K562 (cell line): ENCODE results near the gene ELAC1. TPM values are rescaled to one million over a fixed set of nuclear protein-coding genes. Genes with fewer than 3 reads are reported as not detected.
A peak's percentile ranks its signal among the peaks of the same experiment; 100 is the strongest.

Experiments
- ATAC-seq: fragments of 200-7000 bp; cut with Tn5 transposase; 3 replicates; pipeline ENCODE4 v1.9.1; 2020; ENCODE audit warnings: moderate library complexity
- BruUV-seq: library from RNA; stranded (reverse); fragments of 400-500 nt; replicated peaks from 2 replicates; lab custom pipeline; 2021; lab: Mats Ljungman, UMichigan
- CTCF ChIA-PET: fragments of 300-600 bp; formaldehyde crosslinking; extraction: SDS; loops from one replicate; lab custom pipeline; 2021; ENCODE audit warnings: low intra/inter-chr PET ratio; lab: Yijun Ruan, JAX
- POLR2A ChIA-PET: fragments of 300-600, 350-650 bp; sonication (Branson Sonifier 250); formaldehyde crosslinking; extraction: SDS; loops from one replicate; lab custom pipeline; 2021; ENCODE audit warnings: antibody characterized with exemption, inconsistent platforms; lab: Yijun Ruan, JAX
- DNase-seq, 4 experiments: peaks; one replicate each; pipeline versions ENCODE4 v3.0.0 to v3.0.0-alpha.2; 2011 to 2018; ENCODE audit warnings: low spot score in 3 of 4, mixed read lengths in 3 of 4; ENCODE audit errors: extremely low read depth in 1 of 4
- FAIRE-seq: peaks from 2 replicates; lab custom pipeline; 2011; peaks lifted over from hg19 to GRCh38; lab: Jason Lieb, UNC
- H2AFZ ChIP-seq: 2 replicates; pipeline ENCODE4 v1.6.0; 2011; ENCODE audit warnings: low read depth, low read length, control low read depth, inconsistent platforms
- H3K27ac ChIP-seq: fragments of 200-600 bp; 3 replicates; pipeline ENCODE4 v1.8.0; 2011; ENCODE audit warnings: low read depth, mild to moderate bottlenecking, control low read depth, inconsistent platforms, low read length, moderate library complexity, mixed read lengths; ENCODE audit errors: extremely low read depth
- H3K27me3 ChIP-seq, 2 experiments: fragments of 300-600 bp in 1 of 2; 2 replicates in 1 of 2; 3 replicates in 1 of 2; pipeline versions ENCODE4 v1.6.0 to v1.8.0; 2011; ENCODE audit warnings: inconsistent platforms in 2 of 2, low read length in 2 of 2, mild to moderate bottlenecking in 1 of 2, mixed read lengths in 1 of 2, moderate library complexity in 1 of 2; ENCODE audit not compliant: control insufficient read depth in 2 of 2, insufficient read depth in 2 of 2
- H3K36me3 ChIP-seq: fragments of 300-600 bp; 3 replicates; pipeline ENCODE4 v1.8.0; 2011; ENCODE audit warnings: mild to moderate bottlenecking, low read length, inconsistent platforms; ENCODE audit not compliant: control insufficient read depth, insufficient read depth
- H3K4me1 ChIP-seq, 2 experiments: fragments of 200-600 bp in 1 of 2; replicated peaks in 1 of 2; 2 replicates in 1 of 2; 3 replicates in 1 of 2; pipeline versions ENCODE4 v1.5.1 to v1.8.0; 2011; ENCODE audit warnings: inconsistent platforms in 2 of 2, low read length in 2 of 2, mild to moderate bottlenecking in 1 of 2, mixed read lengths in 1 of 2, moderate library complexity in 1 of 2; ENCODE audit not compliant: control insufficient read depth in 2 of 2, insufficient read depth in 2 of 2
- H3K4me2 ChIP-seq: 2 replicates; pipeline ENCODE4 v1.6.1; 2011; ENCODE audit warnings: low read length, control low read depth, inconsistent platforms, mixed read lengths; ENCODE audit not compliant: insufficient read depth
- H3K4me3 ChIP-seq: fragments of 200-600 bp; sonication (generic), shearing (Covaris generic); 2 replicates; pipeline ENCODE4 v1.5.1; 2016; ENCODE audit warnings: control low read depth, inconsistent platforms
- H3K79me2 ChIP-seq: fragments of 200-600 bp; 3 replicates; pipeline ENCODE4 v1.8.0; 2011; ENCODE audit warnings: low read length, inconsistent platforms; ENCODE audit not compliant: control insufficient read depth, insufficient read depth
- H3K9ac ChIP-seq, 2 experiments: 2 replicates each; pipeline versions ENCODE4 v1.6.0 to v1.6.1; 2011; ENCODE audit warnings: low read depth in 2 of 2, low read length in 2 of 2, control low read depth in 1 of 2, inconsistent platforms in 1 of 2, mild to moderate bottlenecking in 1 of 2, mixed read lengths in 1 of 2; ENCODE audit not compliant: insufficient read depth in 1 of 2
- H3K9me1 ChIP-seq: one replicate; pipeline ENCODE4 v1.6.0; 2011; ENCODE audit warnings: inconsistent platforms, mild to moderate bottlenecking, low read length, moderate library complexity; ENCODE audit not compliant: control insufficient read depth, insufficient read depth
- H3K9me3 ChIP-seq: replicated peaks from 2 replicates; pipeline ENCODE4 v1.5.1; 2011; ENCODE audit warnings: low read depth, low read length, inconsistent platforms; ENCODE audit not compliant: control insufficient read depth, insufficient read depth
- H4K20me1 ChIP-seq: replicated peaks from 2 replicates; pipeline ENCODE4 v1.6.1; 2011; ENCODE audit warnings: low read length, inconsistent platforms, mixed read lengths; ENCODE audit not compliant: control insufficient read depth, insufficient read depth
- ATF7 ChIP-seq: fragments of 450-650 bp; IDR thresholded peaks from 2 replicates; pipeline ENCODE4 v1.7.1; 2014; ENCODE audit warnings: mild to moderate bottlenecking, moderate library complexity
- CEBPG ChIP-seq, 3 experiments: fragments of 200-800 bp in 1 of 3; sonication (Bioruptor generic) in 1 of 3; sonication (generic) in 1 of 3; formaldehyde crosslinking in 1 of 3; IDR thresholded peaks in 2 of 3; conservative IDR thresholded peaks in 1 of 3; 2 replicates each; pipeline versions ENCODE4 v1.6.1 to v1.8.0; 2016 to 2022; ENCODE audit warnings: missing compliant biosample characterization in 2 of 3, missing genetic modification characterization in 2 of 3, mild to moderate bottlenecking in 1 of 3, missing genetic modification reagents in 1 of 3
- FOSL1 ChIP-seq: fragments of 200-800 bp; sonication (Bioruptor generic); conservative IDR thresholded peaks from 2 replicates; pipeline ENCODE4 v1.6.1; 2016; ENCODE audit warnings: missing genetic modification characterization, missing compliant biosample characterization
- FOXA3 ChIP-seq, 2 experiments: fragments of 450-650 bp in 1 of 2; sonication (generic) in 1 of 2; formaldehyde crosslinking; IDR thresholded peaks in 1 of 2; conservative IDR thresholded peaks in 1 of 2; 2 replicates each; pipeline versions ENCODE4 v1.4.0 to v1.8.0; 2020 to 2022; ENCODE audit warnings: mild to moderate bottlenecking in 2 of 2, missing genetic modification reagents in 1 of 2
- HDGF ChIP-seq: fragments of 450-650 bp; IDR thresholded peaks from 2 replicates; pipeline ENCODE4 v1.6.1; 2016
- JUND ChIP-seq, 2 experiments: IDR thresholded peaks; 2 replicates in 1 of 2; 3 replicates in 1 of 2; pipeline ENCODE4 v1.6.1; 2011; ENCODE audit warnings: borderline replicate concordance in 2 of 2, low read depth in 2 of 2, low read length in 2 of 2, improper control_type of control experiment in 1 of 2, missing biosample characterization in 1 of 2, missing genetic modification characterization in 1 of 2, missing genetic modification reagents in 1 of 2
- RBM22 ChIP-seq: fragments of 200-400 bp; formaldehyde crosslinking; IDR thresholded peaks from 2 replicates; pipeline ENCODE4 v1.6.1; 2018; ENCODE audit warnings: low read length, low read depth; ENCODE audit not compliant: poor library complexity, severe bottlenecking
- SPI1 ChIP-seq: IDR thresholded peaks from 2 replicates; pipeline ENCODE4 v1.6.1; 2011; ENCODE audit warnings: low read depth, low read length, control low read depth, borderline replicate concordance
- TRIM28 ChIP-seq: fragments of 450-650 bp; IDR thresholded peaks from 2 replicates; pipeline ENCODE4 v1.6.1; 2017
- ZFP36 ChIP-seq: fragments of 150-350 bp; IDR thresholded peaks from 2 replicates; pipeline ENCODE4 v1.6.1; 2018; ENCODE audit warnings: low read length, low read depth; ENCODE audit not compliant: partially characterized antibody
- ZNF165 ChIP-seq: fragments of 250-450 bp; sonication (Bioruptor Pico); IDR thresholded peaks from 2 replicates; pipeline ENCODE4 v1.4.0; 2020; ENCODE audit warnings: borderline replicate concordance
- in situ Hi-C: fragments of 300-500 bp; cut with MboI; formaldehyde crosslinking; loops from 4 replicates; pipeline ENCODE4 v1.15.0; 2018; ENCODE audit warnings: inconsistent platforms, mixed read lengths
- intact Hi-C: fragments of 100-400 bp; cut with micrococcal nuclease; formaldehyde crosslinking; loops from 2 replicates; pipeline ENCODE4 v1.14.2; 2022
- polyA plus RNA-seq, 8 experiments: library from polyadenylated mRNA; depleted of rRNA in 4 of 8; stranded (reverse) in 5 of 8; unstranded in 3 of 8; fragments of >200 nt; fragmentation: Nextera tagmentation in 2 of 8; fragmentation: Illumina TruSeq in 1 of 8; extraction: Ambion mirVana in 2 of 8; extraction: Trizol in 1 of 8; gene quantifications; 2 replicates each; pipeline versions ENCODE4 v1.2.1 to v1.2.3, GENCODE V29; 2011 to 2014; ENCODE audit warnings: inconsistent platforms in 1 of 8, missing spikeins in 1 of 8
- total RNA-seq, 7 experiments: library from RNA; depleted of rRNA in 6 of 7; stranded (reverse); fragments of >200 nt in 6 of 7; fragmentation: Illumina TruSeq in 2 of 7; extraction: Trizol in 2 of 7; gene quantifications; 2 replicates each; pipeline versions ENCODE4 v1.2.1 to v1.2.3, GENCODE V29; 2011 to 2021; ENCODE audit warnings: low replicate concordance in 1 of 7
- TF ChIP-seq, protein P1 (sequence below): fragments of 450-650 bp; IDR thresholded peaks from 2 replicates; pipeline ENCODE4 v1.6.1; 2016
- TF ChIP-seq, protein P2 (sequence below): fragments of 250-450 bp; sonication (Bioruptor Pico); IDR thresholded peaks from 2 replicates; pipeline ENCODE4 v1.9.0; 2021; ENCODE audit warnings: mild to moderate bottlenecking, inconsistent platforms
- TF ChIP-seq, protein P3 (sequence below), 2 experiments: fragments of 450-650 bp in 1 of 2; sonication (generic) in 1 of 2; formaldehyde crosslinking in 1 of 2; IDR thresholded peaks in 1 of 2; conservative IDR thresholded peaks in 1 of 2; 2 replicates each; pipeline versions ENCODE4 v1.6.1 to v1.8.1; 2016 to 2023; ENCODE audit warnings: mild to moderate bottlenecking in 2 of 2, moderate library complexity in 2 of 2, inconsistent platforms in 1 of 2, missing genetic modification reagents in 1 of 2
- TF ChIP-seq, protein P4 (sequence below): fragments of 250-450 bp; sonication (Bioruptor Pico); IDR thresholded peaks from 2 replicates; pipeline ENCODE4 v1.4.0; 2020; ENCODE audit warnings: borderline replicate concordance

ELAC1 gene
- total and polyA plus RNA-seq, 9 of the 15 experiments (the other 6 are each of a cell fraction or from before 2014, with no cell fraction given), result 3.7 to 7.7 (median 4.9) TPM

DNA sequence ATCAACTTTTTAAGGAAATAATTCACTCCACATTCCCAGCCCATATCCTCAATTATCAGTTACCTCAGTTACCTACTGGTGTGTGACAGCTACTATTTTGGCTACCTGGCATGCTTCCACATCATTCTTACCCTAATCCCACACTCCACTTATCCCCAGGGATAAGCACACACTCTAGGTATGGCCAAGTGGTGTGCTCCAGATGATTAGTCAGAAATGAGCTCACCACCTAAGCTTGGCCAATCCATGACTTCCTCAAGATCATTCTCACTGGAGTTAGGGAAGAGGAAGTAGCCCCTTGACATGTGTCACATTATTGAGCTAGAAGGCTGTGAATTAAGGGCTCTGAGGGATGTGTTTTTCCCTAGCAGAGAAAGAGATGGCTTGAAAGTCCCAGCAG, 41.2 kb downstream of the ELAC1 start:
- intact Hi-C loops, result loop anchor here (10.0 kb wide), 1 partner anchor 134 kb away; the partner anchor contains the start of gene ME2
- in situ Hi-C loops, result no loop called here
- Histone ChIP-seq H3K9me1 (no peaks in the 10 kb centered on the region), H3K79me2 (no peaks in the 10 kb centered on the region), H3K36me3 (no peaks in the 10 kb centered on the region), H2AFZ (no peak overlapping the region), H3K9ac (no peak overlapping the region), H3K27ac (no peak overlapping the region), H3K27me3 (no peaks in the 10 kb centered on the region), H3K4me3 (no peak overlapping the region), H3K4me1 (peaks cover 5 to 20% of the 10 kb centered on the region in 2 experiments; a peak in 3 of 5 replicates), H3K9me3 (no peaks in the 10 kb centered on the region), H4K20me1 (no peaks in the 10 kb centered on the region), H3K4me2 (no peak overlapping the region)
- ChIA-PET POLR2A (no interaction called here), CTCF (no interaction called here)
- DNase-seq (no peak), FAIRE-seq (no peak), ATAC-seq (no peak)
- BruUV-seq, result no TSS peak
- TF ChIP-seq ZFP36 (no peak), RBM22 (no peak), SPI1 (0 out of 2 replicates have a peak, but pooled peaks have one; percentile 6), JUND (IDR thresholded peaks at IDR 0.05; ENCODE audit: borderline replicate concordance, low read depth, low read length) (no peak), JUND (tag; IDR thresholded peaks at IDR 0.05; ENCODE audit: borderline replicate concordance, low read depth, low read length) (peak; percentile 35; the same call in 1 of the 3 replicates), ZNF165 (no peak), HDGF (no peak), ATF7 (peak; percentile 66), FOXA3 (CRISPR knock-in tag; conservative IDR thresholded peaks at IDR 0.05 in 1 of 2, IDR thresholded peaks at IDR 0.05 in 1 of 2) (no peak), CEBPG (CRISPR knock-in tag; IDR thresholded peaks at IDR 0.05) (no peak), CEBPG (tag; conservative IDR thresholded peaks at IDR 0.05 in 1 of 2, IDR thresholded peaks at IDR 0.05 in 1 of 2) (no peak), TRIM28 (no peak), FOSL1 (tag) (0 out of 2 replicates have a peak, but pooled peaks have one; percentile 22)
- TF ChIP-seq, protein P1, sequence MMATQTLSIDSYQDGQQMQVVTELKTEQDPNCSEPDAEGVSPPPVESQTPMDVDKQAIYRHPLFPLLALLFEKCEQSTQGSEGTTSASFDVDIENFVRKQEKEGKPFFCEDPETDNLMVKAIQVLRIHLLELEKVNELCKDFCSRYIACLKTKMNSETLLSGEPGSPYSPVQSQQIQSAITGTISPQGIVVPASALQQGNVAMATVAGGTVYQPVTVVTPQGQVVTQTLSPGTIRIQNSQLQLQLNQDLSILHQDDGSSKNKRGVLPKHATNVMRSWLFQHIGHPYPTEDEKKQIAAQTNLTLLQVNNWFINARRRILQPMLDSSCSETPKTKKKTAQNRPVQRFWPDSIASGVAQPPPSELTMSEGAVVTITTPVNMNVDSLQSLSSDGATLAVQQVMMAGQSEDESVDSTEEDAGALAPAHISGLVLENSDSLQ, result peak; percentile 39; the same call in 1 of the 2 replicates
- TF ChIP-seq, protein P2, sequence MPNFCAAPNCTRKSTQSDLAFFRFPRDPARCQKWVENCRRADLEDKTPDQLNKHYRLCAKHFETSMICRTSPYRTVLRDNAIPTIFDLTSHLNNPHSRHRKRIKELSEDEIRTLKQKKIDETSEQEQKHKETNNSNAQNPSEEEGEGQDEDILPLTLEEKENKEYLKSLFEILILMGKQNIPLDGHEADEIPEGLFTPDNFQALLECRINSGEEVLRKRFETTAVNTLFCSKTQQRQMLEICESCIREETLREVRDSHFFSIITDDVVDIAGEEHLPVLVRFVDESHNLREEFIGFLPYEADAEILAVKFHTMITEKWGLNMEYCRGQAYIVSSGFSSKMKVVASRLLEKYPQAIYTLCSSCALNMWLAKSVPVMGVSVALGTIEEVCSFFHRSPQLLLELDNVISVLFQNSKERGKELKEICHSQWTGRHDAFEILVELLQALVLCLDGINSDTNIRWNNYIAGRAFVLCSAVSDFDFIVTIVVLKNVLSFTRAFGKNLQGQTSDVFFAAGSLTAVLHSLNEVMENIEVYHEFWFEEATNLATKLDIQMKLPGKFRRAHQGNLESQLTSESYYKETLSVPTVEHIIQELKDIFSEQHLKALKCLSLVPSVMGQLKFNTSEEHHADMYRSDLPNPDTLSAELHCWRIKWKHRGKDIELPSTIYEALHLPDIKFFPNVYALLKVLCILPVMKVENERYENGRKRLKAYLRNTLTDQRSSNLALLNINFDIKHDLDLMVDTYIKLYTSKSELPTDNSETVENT (CRISPR knock-in tag), result no peak
- TF ChIP-seq, protein P3, sequence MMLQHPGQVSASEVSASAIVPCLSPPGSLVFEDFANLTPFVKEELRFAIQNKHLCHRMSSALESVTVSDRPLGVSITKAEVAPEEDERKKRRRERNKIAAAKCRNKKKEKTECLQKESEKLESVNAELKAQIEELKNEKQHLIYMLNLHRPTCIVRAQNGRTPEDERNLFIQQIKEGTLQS (IDR thresholded peaks at IDR 0.05), result peak; percentile 48; the same call in 1 of the 2 replicates
- TF ChIP-seq, protein P3 (CRISPR knock-in tag; conservative IDR thresholded peaks at IDR 0.05), result no peak
- TF ChIP-seq, protein P4, sequence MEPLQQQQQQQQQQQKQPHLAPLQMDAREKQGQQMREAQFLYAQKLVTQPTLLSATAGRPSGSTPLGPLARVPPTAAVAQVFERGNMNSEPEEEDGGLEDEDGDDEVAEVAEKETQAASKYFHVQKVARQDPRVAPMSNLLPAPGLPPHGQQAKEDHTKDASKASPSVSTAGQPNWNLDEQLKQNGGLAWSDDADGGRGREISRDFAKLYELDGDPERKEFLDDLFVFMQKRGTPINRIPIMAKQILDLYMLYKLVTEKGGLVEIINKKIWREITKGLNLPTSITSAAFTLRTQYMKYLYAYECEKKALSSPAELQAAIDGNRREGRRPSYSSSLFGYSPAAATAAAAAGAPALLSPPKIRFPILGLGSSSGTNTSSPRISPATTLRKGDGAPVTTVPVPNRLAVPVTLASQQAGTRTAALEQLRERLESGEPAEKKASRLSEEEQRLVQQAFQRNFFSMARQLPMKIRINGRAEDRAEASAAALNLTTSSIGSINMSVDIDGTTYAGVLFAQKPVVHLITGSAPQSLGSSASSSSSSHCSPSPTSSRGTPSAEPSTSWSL, result no peak
